HEK293 (cell line): ENCODE measurements around the gene VEZF1.

Source experiments
- GLI4 ChIP-seq: fragments of 450-650 bp; formaldehyde crosslinking; IDR thresholded peaks from 2 replicates; pipeline ENCODE4 v1.5.1; 2016; ENCODE audit warnings: missing biosample characterization, missing genetic modification characterization
- GLIS1 ChIP-seq: fragments of 450-650 bp; formaldehyde crosslinking; IDR thresholded peaks from 2 replicates; pipeline ENCODE4 v1.5.1; 2016; ENCODE audit warnings: missing biosample characterization, missing genetic modification characterization
- KLF16 ChIP-seq: fragments of 450-650 bp; formaldehyde crosslinking; IDR thresholded peaks from 2 replicates; pipeline ENCODE4 v1.5.1; 2017; ENCODE audit warnings: missing biosample characterization, missing genetic modification characterization
- MYNN ChIP-seq: fragments of 450-650 bp; formaldehyde crosslinking; IDR thresholded peaks from 2 replicates; pipeline ENCODE4 v1.5.1; 2016; ENCODE audit warnings: missing biosample characterization, missing genetic modification characterization, borderline replicate concordance
- SCRT1 ChIP-seq: fragments of 450-650 bp; formaldehyde crosslinking; IDR thresholded peaks from 2 replicates; pipeline ENCODE4 v1.5.1; 2016; ENCODE audit warnings: missing biosample characterization, missing genetic modification characterization, borderline replicate concordance
- ZBTB20 ChIP-seq: fragments of 450-650 bp; formaldehyde crosslinking; IDR thresholded peaks from 2 replicates; pipeline ENCODE4 v1.5.1; 2016; ENCODE audit warnings: missing biosample characterization, missing genetic modification characterization
- ZBTB7A ChIP-seq: fragments of 450-650 bp; formaldehyde crosslinking; IDR thresholded peaks from 2 replicates; pipeline ENCODE4 v1.5.1; 2016; ENCODE audit warnings: low read depth, missing biosample characterization, missing genetic modification characterization
- ZNF114 ChIP-seq: fragments of 450-650 bp; formaldehyde crosslinking; IDR thresholded peaks from 2 replicates; pipeline ENCODE4 v1.5.0; 2017; ENCODE audit warnings: missing biosample characterization, missing genetic modification characterization
- TF ChIP-seq, protein P1 (sequence below): fragments of 450-650 bp; formaldehyde crosslinking; IDR thresholded peaks from 2 replicates; pipeline ENCODE4 v1.5.1; 2016; ENCODE audit warnings: missing biosample characterization, missing genetic modification characterization
- TF ChIP-seq, protein P2 (sequence below): fragments of 450-650 bp; IDR thresholded peaks from 2 replicates; pipeline ENCODE4 v1.5.1; 2018; ENCODE audit warnings: missing biosample characterization, missing genetic modification characterization

GRCh38 chr17:57976594-57976993 is 11.5 kb downstream of the VEZF1 start:
- TF ChIP-seq, protein P1, sequence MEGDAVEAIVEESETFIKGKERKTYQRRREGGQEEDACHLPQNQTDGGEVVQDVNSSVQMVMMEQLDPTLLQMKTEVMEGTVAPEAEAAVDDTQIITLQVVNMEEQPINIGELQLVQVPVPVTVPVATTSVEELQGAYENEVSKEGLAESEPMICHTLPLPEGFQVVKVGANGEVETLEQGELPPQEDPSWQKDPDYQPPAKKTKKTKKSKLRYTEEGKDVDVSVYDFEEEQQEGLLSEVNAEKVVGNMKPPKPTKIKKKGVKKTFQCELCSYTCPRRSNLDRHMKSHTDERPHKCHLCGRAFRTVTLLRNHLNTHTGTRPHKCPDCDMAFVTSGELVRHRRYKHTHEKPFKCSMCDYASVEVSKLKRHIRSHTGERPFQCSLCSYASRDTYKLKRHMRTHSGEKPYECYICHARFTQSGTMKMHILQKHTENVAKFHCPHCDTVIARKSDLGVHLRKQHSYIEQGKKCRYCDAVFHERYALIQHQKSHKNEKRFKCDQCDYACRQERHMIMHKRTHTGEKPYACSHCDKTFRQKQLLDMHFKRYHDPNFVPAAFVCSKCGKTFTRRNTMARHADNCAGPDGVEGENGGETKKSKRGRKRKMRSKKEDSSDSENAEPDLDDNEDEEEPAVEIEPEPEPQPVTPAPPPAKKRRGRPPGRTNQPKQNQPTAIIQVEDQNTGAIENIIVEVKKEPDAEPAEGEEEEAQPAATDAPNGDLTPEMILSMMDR (tag by site-specific recombination), result no peak
- TF ChIP-seq MYNN (tag by site-specific recombination) (no peak), GLI4 (tag by site-specific recombination) (no peak), ZNF114 (tag by site-specific recombination) (no peak), ZBTB20 (no peak), GLIS1 (no peak), SCRT1 (tag by site-specific recombination) (no peak), KLF16 (tag by site-specific recombination) (no peak), ZBTB7A (tag by site-specific recombination) (no peak)
- TF ChIP-seq, protein P2, sequence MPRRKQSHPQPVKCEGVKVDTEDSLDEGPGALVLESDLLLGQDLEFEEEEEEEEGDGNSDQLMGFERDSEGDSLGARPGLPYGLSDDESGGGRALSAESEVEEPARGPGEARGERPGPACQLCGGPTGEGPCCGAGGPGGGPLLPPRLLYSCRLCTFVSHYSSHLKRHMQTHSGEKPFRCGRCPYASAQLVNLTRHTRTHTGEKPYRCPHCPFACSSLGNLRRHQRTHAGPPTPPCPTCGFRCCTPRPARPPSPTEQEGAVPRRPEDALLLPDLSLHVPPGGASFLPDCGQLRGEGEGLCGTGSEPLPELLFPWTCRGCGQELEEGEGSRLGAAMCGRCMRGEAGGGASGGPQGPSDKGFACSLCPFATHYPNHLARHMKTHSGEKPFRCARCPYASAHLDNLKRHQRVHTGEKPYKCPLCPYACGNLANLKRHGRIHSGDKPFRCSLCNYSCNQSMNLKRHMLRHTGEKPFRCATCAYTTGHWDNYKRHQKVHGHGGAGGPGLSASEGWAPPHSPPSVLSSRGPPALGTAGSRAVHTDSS (tag by site-specific recombination), result no peak
